Fibroblast of skin of right biceps (primary cell): Measurements from ENCODE around the gene DBNDD2.

Experiments used
- DNase-seq: peaks from one replicate; pipeline ENCODE4 v3.0.0-alpha.2; 2013

DBNDD2 gene

GRCh38 chr20:45419188-45420091 lies 11.4 kb downstream of the DBNDD2 start:
- DNase-seq: peak; percentile 88

- no peak for DNase-seq
Observed at GRCh38 chr20:45420125-45420524, 12.0 kb downstream of the DBNDD2 start.

GRCh38 chr20:45423700-45424099 lies 15.6 kb downstream of the DBNDD2 start:
- no peak for DNase-seq

GRCh38 chr20:45425561-45425960 lies 17.5 kb downstream of the DBNDD2 start:
- no peak for DNase-seq

- DNase-seq: no peak
Observed at GRCh38 chr20:45426320-45427016, 18.4 kb downstream of the DBNDD2 start.

GRCh38 chr20:45427236-45428149 lies 19.4 kb downstream of the DBNDD2 start:
- no peak for DNase-seq

- no peak for DNase-seq
Observed at GRCh38 chr20:45429618-45430017, 21.5 kb downstream of the DBNDD2 start.

GRCh38 chr20:45432294-45432693 lies 24.2 kb downstream of the DBNDD2 start:
- no peak for DNase-seq

- DNase-seq: no peak
Observed at GRCh38 chr20:45433316-45433715, 25.2 kb downstream of the DBNDD2 start.

- DNase-seq: no peak
Observed at GRCh38 chr20:45433976-45434375, 25.9 kb downstream of the DBNDD2 start.

GRCh38 chr20:45436732-45437485 lies 28.8 kb downstream of the DBNDD2 start:
- DNase-seq: peak; percentile 74

- no peak for DNase-seq
Observed at GRCh38 chr20:45440424-45440823, 32.3 kb downstream of the DBNDD2 start.

GRCh38 chr20:45440891-45441685 lies 33.0 kb downstream of the DBNDD2 start:
- DNase-seq: no peak

- DNase-seq: no peak
Observed at GRCh38 chr20:45441746-45442145, 33.7 kb downstream of the DBNDD2 start.

- DNase-seq: no peak
Observed at GRCh38 chr20:45444050-45444449, 36.0 kb downstream of the DBNDD2 start.

- peak; percentile 13 for DNase-seq
Observed at GRCh38 chr20:45445805-45446562, 37.9 kb downstream of the DBNDD2 start.

GRCh38 chr20:45448270-45448669 lies 40.2 kb downstream of the DBNDD2 start:
- DNase-seq: no peak

- no peak for DNase-seq
Observed at GRCh38 chr20:45449528-45449927, 41.4 kb downstream of the DBNDD2 start.

- DNase-seq: peak; percentile 40
Observed at GRCh38 chr20:45450097-45450818, 42.2 kb downstream of the DBNDD2 start.

- no peak for DNase-seq
Observed at GRCh38 chr20:45452238-45452637, 44.1 kb downstream of the DBNDD2 start.
